ENCODE data around the gene SCAMP5. TPM values are rescaled to one million over a fixed set of nuclear protein-coding genes. Genes with fewer than 3 reads are reported as not detected.

Gene SCAMP5
- total and polyA plus RNA-seq, 2 of the 13 experiments (the other 11 are each of a cell fraction or from before 2014, with no cell fraction given) = 34.3 to 49.0 TPM

DNA sequence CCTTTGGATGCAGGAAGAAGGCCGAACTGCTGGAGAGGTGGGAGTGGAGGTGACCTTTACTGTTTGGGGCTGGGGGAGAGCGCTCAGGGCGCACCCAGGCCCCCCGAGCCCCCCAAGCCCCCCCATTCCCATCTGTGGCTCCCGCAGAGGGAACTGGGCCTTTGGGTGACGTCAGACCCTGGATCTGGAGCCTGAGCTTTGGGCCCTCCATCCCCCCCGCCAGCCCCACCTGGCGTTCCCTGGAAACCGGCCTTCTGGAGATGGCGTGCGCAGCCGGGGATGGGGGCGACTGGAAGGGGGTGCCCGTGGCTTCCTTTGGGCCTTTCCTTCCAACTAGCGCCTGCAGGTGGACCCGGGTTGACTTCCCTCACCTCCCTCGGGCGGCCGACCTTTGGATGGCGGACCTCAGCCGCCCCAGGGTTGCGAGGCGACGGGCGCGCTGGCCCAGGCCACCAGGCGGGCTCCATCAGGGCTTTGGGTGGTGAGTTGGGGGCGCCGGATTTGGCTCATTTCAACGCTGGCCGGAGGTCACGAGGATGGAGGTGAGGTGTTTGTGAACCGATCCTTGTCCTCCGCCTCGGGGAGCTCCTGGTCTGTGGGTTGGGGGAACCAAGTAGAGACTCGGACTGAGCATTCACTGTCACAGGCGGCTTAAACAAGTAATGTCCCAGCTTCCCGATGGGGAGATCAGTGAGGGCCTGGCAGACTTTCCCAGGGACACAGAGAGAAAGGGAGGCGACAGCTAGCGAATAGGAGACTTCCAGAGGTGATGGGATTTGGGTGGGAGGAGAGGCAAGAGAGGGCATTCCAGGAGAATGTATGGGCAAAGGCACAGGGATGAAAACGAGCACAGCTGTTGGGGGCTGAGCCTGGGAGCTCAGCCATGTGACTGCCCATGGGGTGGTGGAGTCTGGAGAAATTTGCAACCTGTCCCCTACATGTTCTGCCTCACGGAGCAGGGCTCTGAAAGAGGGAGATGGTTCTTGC lies 709 bp downstream of the SCAMP5 start (continued):
- TF ChIP-seq THRA (CRISPR knock-in tag; IDR thresholded peaks at IDR 0.05; ENCODE audit: borderline replicate concordance) (no peak), ZSCAN5A (CRISPR knock-in tag; IDR thresholded peaks at IDR 0.05; ENCODE audit: borderline replicate concordance) (no peak), NR2C2 (CRISPR knock-in tag; IDR thresholded peaks at IDR 0.05; ENCODE audit: borderline replicate concordance) (0 out of 2 replicates have a peak, but pooled peaks have one; percentile 18), ZNF44 (CRISPR knock-in tag; IDR thresholded peaks at IDR 0.05) (no peak), MIER2 (CRISPR knock-in tag; IDR thresholded peaks at IDR 0.05) (no peak; the same call in 1 of the 2 replicates)
- TF ChIP-seq, protein P1, sequence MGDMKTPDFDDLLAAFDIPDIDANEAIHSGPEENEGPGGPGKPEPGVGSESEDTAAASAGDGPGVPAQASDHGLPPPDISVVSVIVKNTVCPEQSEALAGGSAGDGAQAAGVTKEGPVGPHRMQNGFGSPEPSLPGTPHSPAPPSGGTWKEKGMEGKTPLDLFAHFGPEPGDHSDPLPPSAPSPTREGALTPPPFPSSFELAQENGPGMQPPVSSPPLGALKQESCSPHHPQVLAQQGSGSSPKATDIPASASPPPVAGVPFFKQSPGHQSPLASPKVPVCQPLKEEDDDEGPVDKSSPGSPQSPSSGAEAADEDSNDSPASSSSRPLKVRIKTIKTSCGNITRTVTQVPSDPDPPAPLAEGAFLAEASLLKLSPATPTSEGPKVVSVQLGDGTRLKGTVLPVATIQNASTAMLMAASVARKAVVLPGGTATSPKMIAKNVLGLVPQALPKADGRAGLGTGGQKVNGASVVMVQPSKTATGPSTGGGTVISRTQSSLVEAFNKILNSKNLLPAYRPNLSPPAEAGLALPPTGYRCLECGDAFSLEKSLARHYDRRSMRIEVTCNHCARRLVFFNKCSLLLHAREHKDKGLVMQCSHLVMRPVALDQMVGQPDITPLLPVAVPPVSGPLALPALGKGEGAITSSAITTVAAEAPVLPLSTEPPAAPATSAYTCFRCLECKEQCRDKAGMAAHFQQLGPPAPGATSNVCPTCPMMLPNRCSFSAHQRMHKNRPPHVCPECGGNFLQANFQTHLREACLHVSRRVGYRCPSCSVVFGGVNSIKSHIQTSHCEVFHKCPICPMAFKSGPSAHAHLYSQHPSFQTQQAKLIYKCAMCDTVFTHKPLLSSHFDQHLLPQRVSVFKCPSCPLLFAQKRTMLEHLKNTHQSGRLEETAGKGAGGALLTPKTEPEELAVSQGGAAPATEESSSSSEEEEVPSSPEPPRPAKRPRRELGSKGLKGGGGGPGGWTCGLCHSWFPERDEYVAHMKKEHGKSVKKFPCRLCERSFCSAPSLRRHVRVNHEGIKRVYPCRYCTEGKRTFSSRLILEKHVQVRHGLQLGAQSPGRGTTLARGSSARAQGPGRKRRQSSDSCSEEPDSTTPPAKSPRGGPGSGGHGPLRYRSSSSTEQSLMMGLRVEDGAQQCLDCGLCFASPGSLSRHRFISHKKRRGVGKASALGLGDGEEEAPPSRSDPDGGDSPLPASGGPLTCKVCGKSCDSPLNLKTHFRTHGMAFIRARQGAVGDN (CRISPR knock-in tag; IDR thresholded peaks at IDR 0.05) = peak; percentile 73
- TF ChIP-seq, protein P2, sequence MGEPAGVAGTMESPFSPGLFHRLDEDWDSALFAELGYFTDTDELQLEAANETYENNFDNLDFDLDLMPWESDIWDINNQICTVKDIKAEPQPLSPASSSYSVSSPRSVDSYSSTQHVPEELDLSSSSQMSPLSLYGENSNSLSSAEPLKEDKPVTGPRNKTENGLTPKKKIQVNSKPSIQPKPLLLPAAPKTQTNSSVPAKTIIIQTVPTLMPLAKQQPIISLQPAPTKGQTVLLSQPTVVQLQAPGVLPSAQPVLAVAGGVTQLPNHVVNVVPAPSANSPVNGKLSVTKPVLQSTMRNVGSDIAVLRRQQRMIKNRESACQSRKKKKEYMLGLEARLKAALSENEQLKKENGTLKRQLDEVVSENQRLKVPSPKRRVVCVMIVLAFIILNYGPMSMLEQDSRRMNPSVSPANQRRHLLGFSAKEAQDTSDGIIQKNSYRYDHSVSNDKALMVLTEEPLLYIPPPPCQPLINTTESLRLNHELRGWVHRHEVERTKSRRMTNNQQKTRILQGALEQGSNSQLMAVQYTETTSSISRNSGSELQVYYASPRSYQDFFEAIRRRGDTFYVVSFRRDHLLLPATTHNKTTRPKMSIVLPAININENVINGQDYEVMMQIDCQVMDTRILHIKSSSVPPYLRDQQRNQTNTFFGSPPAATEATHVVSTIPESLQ (CRISPR knock-in tag; conservative IDR thresholded peaks at IDR 0.05) = no peak
- TF ChIP-seq, protein P3, sequence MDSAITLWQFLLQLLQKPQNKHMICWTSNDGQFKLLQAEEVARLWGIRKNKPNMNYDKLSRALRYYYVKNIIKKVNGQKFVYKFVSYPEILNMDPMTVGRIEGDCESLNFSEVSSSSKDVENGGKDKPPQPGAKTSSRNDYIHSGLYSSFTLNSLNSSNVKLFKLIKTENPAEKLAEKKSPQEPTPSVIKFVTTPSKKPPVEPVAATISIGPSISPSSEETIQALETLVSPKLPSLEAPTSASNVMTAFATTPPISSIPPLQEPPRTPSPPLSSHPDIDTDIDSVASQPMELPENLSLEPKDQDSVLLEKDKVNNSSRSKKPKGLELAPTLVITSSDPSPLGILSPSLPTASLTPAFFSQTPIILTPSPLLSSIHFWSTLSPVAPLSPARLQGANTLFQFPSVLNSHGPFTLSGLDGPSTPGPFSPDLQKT (CRISPR knock-in tag; IDR thresholded peaks at IDR 0.05; ENCODE audit: borderline replicate concordance) = no peak
- TF ChIP-seq, protein P4, sequence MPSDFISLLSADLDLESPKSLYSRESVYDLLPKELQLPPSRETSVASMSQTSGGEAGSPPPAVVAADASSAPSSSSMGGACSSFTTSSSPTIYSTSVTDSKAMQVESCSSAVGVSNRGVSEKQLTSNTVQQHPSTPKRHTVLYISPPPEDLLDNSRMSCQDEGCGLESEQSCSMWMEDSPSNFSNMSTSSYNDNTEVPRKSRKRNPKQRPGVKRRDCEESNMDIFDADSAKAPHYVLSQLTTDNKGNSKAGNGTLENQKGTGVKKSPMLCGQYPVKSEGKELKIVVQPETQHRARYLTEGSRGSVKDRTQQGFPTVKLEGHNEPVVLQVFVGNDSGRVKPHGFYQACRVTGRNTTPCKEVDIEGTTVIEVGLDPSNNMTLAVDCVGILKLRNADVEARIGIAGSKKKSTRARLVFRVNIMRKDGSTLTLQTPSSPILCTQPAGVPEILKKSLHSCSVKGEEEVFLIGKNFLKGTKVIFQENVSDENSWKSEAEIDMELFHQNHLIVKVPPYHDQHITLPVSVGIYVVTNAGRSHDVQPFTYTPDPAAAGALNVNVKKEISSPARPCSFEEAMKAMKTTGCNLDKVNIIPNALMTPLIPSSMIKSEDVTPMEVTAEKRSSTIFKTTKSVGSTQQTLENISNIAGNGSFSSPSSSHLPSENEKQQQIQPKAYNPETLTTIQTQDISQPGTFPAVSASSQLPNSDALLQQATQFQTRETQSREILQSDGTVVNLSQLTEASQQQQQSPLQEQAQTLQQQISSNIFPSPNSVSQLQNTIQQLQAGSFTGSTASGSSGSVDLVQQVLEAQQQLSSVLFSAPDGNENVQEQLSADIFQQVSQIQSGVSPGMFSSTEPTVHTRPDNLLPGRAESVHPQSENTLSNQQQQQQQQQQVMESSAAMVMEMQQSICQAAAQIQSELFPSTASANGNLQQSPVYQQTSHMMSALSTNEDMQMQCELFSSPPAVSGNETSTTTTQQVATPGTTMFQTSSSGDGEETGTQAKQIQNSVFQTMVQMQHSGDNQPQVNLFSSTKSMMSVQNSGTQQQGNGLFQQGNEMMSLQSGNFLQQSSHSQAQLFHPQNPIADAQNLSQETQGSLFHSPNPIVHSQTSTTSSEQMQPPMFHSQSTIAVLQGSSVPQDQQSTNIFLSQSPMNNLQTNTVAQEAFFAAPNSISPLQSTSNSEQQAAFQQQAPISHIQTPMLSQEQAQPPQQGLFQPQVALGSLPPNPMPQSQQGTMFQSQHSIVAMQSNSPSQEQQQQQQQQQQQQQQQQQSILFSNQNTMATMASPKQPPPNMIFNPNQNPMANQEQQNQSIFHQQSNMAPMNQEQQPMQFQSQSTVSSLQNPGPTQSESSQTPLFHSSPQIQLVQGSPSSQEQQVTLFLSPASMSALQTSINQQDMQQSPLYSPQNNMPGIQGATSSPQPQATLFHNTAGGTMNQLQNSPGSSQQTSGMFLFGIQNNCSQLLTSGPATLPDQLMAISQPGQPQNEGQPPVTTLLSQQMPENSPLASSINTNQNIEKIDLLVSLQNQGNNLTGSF (CRISPR knock-in tag; IDR thresholded peaks at IDR 0.05) = no peak

All from HepG2 (cell line).